CD14-positive monocyte (primary cell): ENCODE results near the gene ITGAV. TPM values are rescaled to one million over a fixed set of nuclear protein-coding genes. Genes with fewer than 3 reads are reported as not detected.

ENCODE experiments used
- DNase-seq, 3 donors: peaks; one replicate each; pipeline ENCODE4 v3.0.0-alpha.2; 2011 to 2022
- H2AFZ ChIP-seq: 2 replicates; pipeline ENCODE4 v1.6.0; 2012; ENCODE audit warnings: mild to moderate bottlenecking, low read depth, low read length, inconsistent platforms; ENCODE audit not compliant: insufficient read depth, poor library complexity, severe bottlenecking
- H3K27ac ChIP-seq, 2 donors: 1 replicate in 1 of 2; 2 replicates in 1 of 2; pipeline ENCODE4 v1.5.1; 2012 to 2013; ENCODE audit warnings: low read length in 2 of 2, control low read depth in 1 of 2, inconsistent platforms in 1 of 2, low read depth in 1 of 2, mild to moderate bottlenecking in 1 of 2
- H3K27me3 ChIP-seq, 2 donors: one replicate each; pipeline versions ENCODE4 v1.6.0 to v1.6.1; 2011 to 2013; ENCODE audit warnings: low read length in 2 of 2; ENCODE audit not compliant: control insufficient read depth in 2 of 2, insufficient read depth in 2 of 2
- H3K36me3 ChIP-seq, 2 donors: replicated peaks in 1 of 2; 1 replicate in 1 of 2; 2 replicates in 1 of 2; pipeline versions ENCODE4 v1.5.1 to v1.6.1; 2012 to 2013; ENCODE audit warnings: low read length in 2 of 2, control low read depth in 1 of 2, inconsistent platforms in 1 of 2, mild to moderate bottlenecking in 1 of 2; ENCODE audit not compliant: insufficient read depth in 2 of 2, control insufficient read depth in 1 of 2
- H3K4me1 ChIP-seq, 2 donors: 1 replicate in 1 of 2; 2 replicates in 1 of 2; pipeline versions ENCODE4 v1.5.1 to v1.6.1; 2012 to 2013; ENCODE audit warnings: low read length in 2 of 2, control low read depth in 1 of 2, inconsistent platforms in 1 of 2, mild to moderate bottlenecking in 1 of 2, moderate library complexity in 1 of 2; ENCODE audit not compliant: insufficient read depth in 2 of 2, control insufficient read depth in 1 of 2
- H3K4me2 ChIP-seq: replicated peaks from 2 replicates; pipeline ENCODE3; 2012; ENCODE audit warnings: low read length, moderate library complexity, mild to moderate bottlenecking; ENCODE audit not compliant: poor library complexity, severe bottlenecking; ENCODE audit errors: extremely low read depth
- H3K4me3 ChIP-seq, 3 experiments: fragments of 200-600 bp in 1 of 3; sonication (generic) in 1 of 3; replicated peaks in 1 of 3; 1 replicate in 2 of 3; 2 replicates in 1 of 3; pipeline ENCODE4 v1.5.1; 2011 to 2013; ENCODE audit warnings: low read length in 3 of 3, mild to moderate bottlenecking in 3 of 3, control low read depth in 2 of 3, low read depth in 2 of 3, inconsistent platforms in 1 of 3, moderate library complexity in 1 of 3
- H3K79me2 ChIP-seq: 2 replicates; pipeline ENCODE4 v1.6.0; 2012; ENCODE audit warnings: mild to moderate bottlenecking, control low read depth, inconsistent platforms, low read length, moderate library complexity; ENCODE audit not compliant: insufficient read depth
- H3K9ac ChIP-seq: 2 replicates; pipeline ENCODE4 v1.6.0; 2017; ENCODE audit warnings: low read length, mild to moderate bottlenecking; ENCODE audit not compliant: insufficient read depth, poor library complexity, severe bottlenecking
- H3K9me3 ChIP-seq, 2 donors: replicated peaks in 1 of 2; 1 replicate in 1 of 2; 2 replicates in 1 of 2; pipeline versions ENCODE4 v1.5.1 to v1.6.1; 2012 to 2013; ENCODE audit warnings: low read length in 2 of 2, control low read depth in 1 of 2; ENCODE audit not compliant: control insufficient read depth in 1 of 2, insufficient read depth in 1 of 2
- H4K20me1 ChIP-seq: 2 replicates; pipeline ENCODE4 v1.6.0; 2012; ENCODE audit warnings: mild to moderate bottlenecking, low read length, control low read depth, moderate library complexity; ENCODE audit not compliant: insufficient read depth
- H3K27ac Mint-ChIP-seq, 7 donors: one replicate each; pipeline ENCODE4 v1.8.0; 2020; ENCODE audit warnings: mild to moderate bottlenecking in 7 of 7, mixed read lengths in 7 of 7, moderate library complexity in 6 of 7, inconsistent platforms in 2 of 7
- H3K27me3 Mint-ChIP-seq, 3 donors: one replicate each; pipeline ENCODE4 v1.8.0; 2021 to 2022; ENCODE audit warnings: low read depth in 3 of 3, mild to moderate bottlenecking in 3 of 3, mixed read lengths in 3 of 3, moderate library complexity in 3 of 3, inconsistent platforms in 1 of 3
- H3K36me3 Mint-ChIP-seq, 2 donors: one replicate each; pipeline ENCODE4 v1.8.0; 2020; ENCODE audit warnings: mixed read lengths in 2 of 2, inconsistent platforms in 1 of 2, mild to moderate bottlenecking in 1 of 2
- H3K4me1 Mint-ChIP-seq: one replicate; pipeline ENCODE4 v1.8.0; 2020; ENCODE audit warnings: mild to moderate bottlenecking, mixed read lengths
- H3K4me3 Mint-ChIP-seq, 2 donors: one replicate each; pipeline ENCODE4 v1.8.0; 2020; ENCODE audit warnings: mild to moderate bottlenecking in 2 of 2, mixed read lengths in 2 of 2, moderate library complexity in 1 of 2
- H3K9me3 Mint-ChIP-seq, 7 donors: one replicate each; pipeline ENCODE4 v1.8.0; 2020 to 2022; ENCODE audit warnings: mixed read lengths in 7 of 7, mild to moderate bottlenecking in 6 of 7, moderate library complexity in 6 of 7, inconsistent platforms in 2 of 7
- WGBS: methylation state at CpG from one replicate; pipeline ENCODE4 v1.1.5; 2013; ENCODE audit warnings: missing lambda C conversion rate; ENCODE audit not compliant: insufficient coverage; 5-methylcytosine and 5-hydroxymethylcytosine counted together
- intact Hi-C, 2 donors: fragments of 100-400 bp; cut with micrococcal nuclease; formaldehyde crosslinking; loops; one replicate each; pipeline versions ENCODE4 v1.15.0 to v1.15.1; 2023
- polyA plus RNA-seq, 3 donors: library from polyadenylated mRNA; depleted of rRNA in 1 of 3; unstranded in 2 of 3; stranded (reverse) in 1 of 3; fragments of 300-500 nt in 2 of 3; fragments of >200 nt in 1 of 3; fragmentation: Illumina TruSeq in 2 of 3; gene quantifications; 1 replicate in 2 of 3; 2 replicates in 1 of 3; pipeline ENCODE4 v1.2.3, GENCODE V29; 2012 to 2021
- TF ChIP-seq, protein P1 (sequence below): fragments of 200-600 bp; IDR thresholded peaks from one replicate; pipeline ENCODE4 v1.8.0; 2022; ENCODE audit warnings: antibody characterized with exemption, mild to moderate bottlenecking

ITGAV gene
- polyA plus RNA-seq, 3 donors = 4.9 to 8.2 (median 6.0) TPM

DNA sequence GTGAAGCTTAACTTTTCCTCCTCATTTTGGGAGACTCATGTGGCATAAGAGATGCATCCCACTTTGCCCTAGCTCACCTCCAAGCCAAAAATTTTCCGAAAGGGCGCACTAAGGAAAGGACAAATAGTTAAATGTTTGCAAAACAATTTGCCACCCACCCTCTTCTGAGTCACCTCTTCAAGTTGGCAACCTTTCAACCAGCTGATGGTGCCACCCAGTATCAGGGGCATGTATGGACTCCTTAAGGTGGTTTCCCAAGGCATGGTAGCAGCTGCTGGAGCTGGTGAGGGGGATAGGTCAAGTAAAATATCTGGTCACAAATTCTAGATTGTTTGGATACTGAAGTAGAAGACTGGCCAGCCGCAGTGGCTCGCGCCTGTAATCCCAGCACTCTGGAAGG is 17.2 kb upstream of the ITGAV start:
- Mint-ChIP-seq H3K4me3 (no peak overlapping the region), H3K27me3 (peaks cover 0 to 5% (median 2%) of the 10 kb centered on the region in 3 donors), H3K9me3 (peaks cover 0 to 2% (median 0%) of the 10 kb centered on the region in 7 donors), H3K36me3 (no peaks in the 10 kb centered on the region), H3K27ac (no peak overlapping the region), H3K4me1 (peaks cover 8% of the 10 kb centered on the region)
- TF ChIP-seq, protein P1, sequence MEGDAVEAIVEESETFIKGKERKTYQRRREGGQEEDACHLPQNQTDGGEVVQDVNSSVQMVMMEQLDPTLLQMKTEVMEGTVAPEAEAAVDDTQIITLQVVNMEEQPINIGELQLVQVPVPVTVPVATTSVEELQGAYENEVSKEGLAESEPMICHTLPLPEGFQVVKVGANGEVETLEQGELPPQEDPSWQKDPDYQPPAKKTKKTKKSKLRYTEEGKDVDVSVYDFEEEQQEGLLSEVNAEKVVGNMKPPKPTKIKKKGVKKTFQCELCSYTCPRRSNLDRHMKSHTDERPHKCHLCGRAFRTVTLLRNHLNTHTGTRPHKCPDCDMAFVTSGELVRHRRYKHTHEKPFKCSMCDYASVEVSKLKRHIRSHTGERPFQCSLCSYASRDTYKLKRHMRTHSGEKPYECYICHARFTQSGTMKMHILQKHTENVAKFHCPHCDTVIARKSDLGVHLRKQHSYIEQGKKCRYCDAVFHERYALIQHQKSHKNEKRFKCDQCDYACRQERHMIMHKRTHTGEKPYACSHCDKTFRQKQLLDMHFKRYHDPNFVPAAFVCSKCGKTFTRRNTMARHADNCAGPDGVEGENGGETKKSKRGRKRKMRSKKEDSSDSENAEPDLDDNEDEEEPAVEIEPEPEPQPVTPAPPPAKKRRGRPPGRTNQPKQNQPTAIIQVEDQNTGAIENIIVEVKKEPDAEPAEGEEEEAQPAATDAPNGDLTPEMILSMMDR = no peak
- Histone ChIP-seq H3K79me2 (no peaks in the 10 kb centered on the region), H3K27me3 (no peaks in the 10 kb centered on the region), H3K9ac (no peak overlapping the region), H3K27ac (no peak overlapping the region), H4K20me1 (no peaks in the 10 kb centered on the region), H3K4me3 (no peak overlapping the region), H2AFZ (no peak overlapping the region), H3K36me3 (no peaks in the 10 kb centered on the region), H3K4me2 (no peak overlapping the region), H3K4me1 (peaks cover 0 to 3% of the 10 kb centered on the region in 2 donors), H3K9me3 (no peaks in the 10 kb centered on the region)
- intact Hi-C loops = no loop called here
- DNase-seq = no peak
- WGBS = no CpG with 5 or more reads among the region's 5 CpGs

DNA sequence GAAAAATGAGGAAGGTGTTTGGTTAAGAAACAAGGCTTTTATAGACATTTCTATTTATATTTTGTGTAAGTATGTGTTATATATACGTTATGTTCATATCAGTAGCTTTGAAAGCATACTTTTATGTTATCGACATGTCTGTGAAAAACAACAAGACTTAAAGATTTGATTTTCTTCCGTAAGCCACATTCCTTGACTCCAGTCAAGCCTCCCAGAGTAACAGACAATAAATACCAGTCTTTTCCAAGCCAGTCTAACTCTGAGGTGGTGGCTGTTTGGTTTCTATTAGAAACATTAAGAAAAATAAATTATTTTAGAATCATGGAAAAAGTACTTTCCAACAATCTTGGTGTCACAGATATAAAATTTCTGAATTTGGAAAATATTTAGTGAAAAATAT is 16.3 kb upstream of the ITGAV start:
- Histone ChIP-seq H3K4me2 (no peak overlapping the region), H3K36me3 (no peaks in the 10 kb centered on the region), H3K27me3 (no peaks in the 10 kb centered on the region), H3K9me3 (no peaks in the 10 kb centered on the region), H3K4me1 (peaks cover 0 to 3% of the 10 kb centered on the region in 2 donors), H3K79me2 (no peaks in the 10 kb centered on the region), H3K27ac (no peak overlapping the region), H3K9ac (no peak overlapping the region), H4K20me1 (no peaks in the 10 kb centered on the region), H2AFZ (no peak overlapping the region), H3K4me3 (no peak overlapping the region)
- Mint-ChIP-seq H3K4me3 (no peak overlapping the region), H3K4me1 (peaks cover 8% of the 10 kb centered on the region), H3K36me3 (no peaks in the 10 kb centered on the region), H3K27me3 (peaks cover 0 to 5% (median 2%) of the 10 kb centered on the region in 3 donors), H3K27ac (no peak overlapping the region), H3K9me3 (peaks cover 0 to 2% (median 0%) of the 10 kb centered on the region in 7 donors)
- DNase-seq = no peak
- intact Hi-C loops = no loop called here
- WGBS = no CpG with 5 or more reads among the region's 3 CpGs
- TF ChIP-seq, protein P1 = no peak
